Anterior cingulate cortex (tissue), 58 donors: ENCODE measurements around the gene DST.

ENCODE experiments used
- DNase-seq, 58 donors: peaks; one replicate each; lab custom pipeline; 2025; lab: John Stamatoyannopoulos, UW

The DST gene

GRCh38 chr6:56450882-56451739 is 191.6 kb downstream of the DST start:
- DNase-seq: peak in 23 of 58 donors; percentile 2 to 54 (median 12)

GRCh38 chr6:56450376-56450775 is 192.3 kb downstream of the DST start:
- no peak for DNase-seq

- DNase-seq: no peak
These were observed 194.6 kb downstream of the DST start for GRCh38 chr6:56448046-56448445.

GRCh38 chr6:56445818-56446217 is 196.9 kb downstream of the DST start:
- no peak for DNase-seq

- no peak for DNase-seq
These were observed 197.8 kb downstream of the DST start for GRCh38 chr6:56444855-56445254.

- DNase-seq: no peak
These were observed 202.1 kb downstream of the DST start for GRCh38 chr6:56440551-56440981.

DNA sequence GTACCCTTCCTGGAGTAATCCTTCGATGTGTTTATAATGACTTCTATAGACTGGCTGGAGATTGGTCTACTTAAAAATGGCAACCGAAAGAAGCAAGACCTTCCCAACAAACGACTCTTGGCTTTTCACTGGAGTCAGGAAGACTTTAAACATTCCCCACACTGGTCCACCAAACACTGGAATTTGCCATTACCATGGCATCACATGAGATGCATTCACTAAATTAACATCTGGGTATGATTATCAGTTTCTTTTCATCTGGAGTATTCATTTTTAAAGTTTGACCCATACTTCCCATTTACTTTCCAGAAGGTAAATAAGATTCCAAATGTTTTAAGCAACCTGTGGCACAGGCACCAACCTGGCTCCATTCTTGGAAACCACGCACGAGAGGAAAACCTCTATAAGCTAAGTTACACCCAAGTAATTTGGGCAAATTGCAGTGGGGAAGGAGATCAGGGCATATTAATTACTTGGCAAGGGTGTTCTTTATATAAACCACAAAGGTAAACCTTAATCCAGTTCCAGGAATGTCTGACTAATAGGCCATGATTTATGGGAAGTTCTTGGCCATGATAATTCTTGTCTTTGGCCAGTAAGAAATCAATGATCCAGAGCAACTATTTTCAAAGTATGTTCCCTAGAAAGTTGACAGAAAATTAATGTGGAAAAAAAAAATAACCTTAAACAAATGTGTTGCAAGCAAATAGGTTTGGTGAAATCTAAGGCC is 205.4 kb downstream of the DST start:
- DNase-seq: no peak

- no peak for DNase-seq
These were observed 206.9 kb downstream of the DST start for GRCh38 chr6:56435754-56436153.

- DNase-seq: no peak
These were observed 207.4 kb downstream of the DST start for GRCh38 chr6:56435326-56435725.

DNA sequence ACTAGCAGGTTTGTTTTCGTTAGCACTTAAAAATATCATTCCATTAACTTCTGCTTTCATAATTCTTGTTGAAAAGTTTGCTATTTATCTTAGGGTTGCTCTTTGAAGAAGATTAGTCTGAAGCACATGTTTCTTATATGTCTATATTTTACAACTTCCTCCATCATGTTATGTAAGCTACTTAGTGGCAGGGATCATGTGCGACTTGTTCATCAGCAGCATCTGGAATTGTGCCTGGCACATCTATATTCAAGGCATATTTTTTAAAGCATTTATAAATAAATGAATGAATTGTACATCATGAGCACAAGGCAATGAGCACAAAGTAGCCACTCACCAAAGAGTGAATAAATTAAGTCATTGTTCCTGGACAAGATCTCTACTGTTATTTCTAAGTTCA is 208.1 kb downstream of the DST start:
- no peak for DNase-seq

DNA sequence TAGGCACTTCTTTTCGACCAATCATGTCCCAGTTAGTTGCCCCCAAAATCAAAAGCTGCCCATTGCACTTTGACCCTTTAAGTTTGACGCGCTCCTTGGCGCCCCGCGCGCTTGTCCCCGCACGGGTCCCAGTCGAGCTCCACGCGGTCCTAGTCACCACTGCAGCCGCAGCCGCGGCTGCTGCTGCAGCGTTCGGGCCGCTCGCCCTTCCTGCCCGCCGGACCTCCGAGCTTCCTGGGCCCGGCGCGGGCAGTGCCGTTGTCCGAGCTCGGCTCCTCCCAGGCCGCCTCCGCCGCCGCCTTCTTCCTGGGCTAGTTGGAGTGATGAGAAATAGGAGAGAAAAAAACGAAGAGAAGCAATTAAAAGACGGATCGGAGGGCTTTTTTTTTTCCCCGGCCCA is 209.6 kb downstream of the DST start:
- DNase-seq: no peak

DNA sequence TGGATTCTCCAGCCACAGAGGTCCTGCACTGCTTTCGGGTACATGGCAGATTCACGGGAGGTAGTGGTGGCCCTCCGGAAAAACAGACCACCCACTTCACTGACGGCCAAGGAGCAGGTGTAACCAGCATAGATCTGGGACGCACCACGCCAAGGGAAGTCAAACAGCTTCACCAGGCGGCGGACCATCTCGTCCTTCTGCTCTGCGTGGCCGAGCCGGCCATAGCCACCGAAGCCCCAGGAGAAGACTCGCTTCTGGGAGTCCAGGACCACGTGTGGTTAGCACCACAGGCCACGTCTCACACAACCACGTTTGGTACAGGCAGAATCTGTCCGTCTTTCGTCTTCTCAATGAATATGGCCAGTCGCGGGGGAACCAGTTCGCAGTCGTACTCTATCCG is 210.5 kb downstream of the DST start:
- DNase-seq: no peak

- DNase-seq: no peak
These were observed 211.8 kb downstream of the DST start for GRCh38 chr6:56430629-56431600.

DNA sequence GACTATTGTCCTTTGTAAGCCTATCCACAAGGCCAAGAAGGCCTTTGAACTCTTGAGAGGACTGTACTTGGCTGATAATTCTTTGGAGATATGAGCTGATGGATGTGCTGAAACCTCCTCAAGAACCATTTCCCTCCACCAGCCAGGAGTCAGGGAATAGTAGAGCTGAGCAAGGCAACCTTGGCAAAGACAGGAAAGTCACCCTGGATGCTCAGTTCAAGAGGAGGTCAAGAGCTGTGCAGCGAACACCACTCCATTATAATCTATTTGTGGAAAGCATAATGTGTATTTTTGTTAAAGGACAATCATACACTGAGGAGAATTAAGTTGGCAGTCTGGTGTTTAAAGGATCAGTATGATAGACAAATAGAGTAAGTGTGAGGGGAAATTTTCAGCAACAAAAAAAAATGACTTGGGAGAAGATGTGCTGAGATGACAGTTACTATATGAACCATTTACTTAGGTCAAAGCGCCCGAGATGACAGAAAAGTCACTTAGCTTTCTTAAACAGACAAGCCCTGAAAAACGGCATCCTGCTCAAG is 218.1 kb downstream of the DST start:
- no peak for DNase-seq

GRCh38 chr6:56424064-56424463 is 218.6 kb downstream of the DST start:
- DNase-seq: no peak

GRCh38 chr6:56420296-56420695 is 222.4 kb downstream of the DST start:
- no peak for DNase-seq

- DNase-seq: no peak
These were observed 223.5 kb downstream of the DST start for GRCh38 chr6:56419191-56419590.

GRCh38 chr6:56417823-56418222 is 224.9 kb downstream of the DST start:
- DNase-seq: no peak

DNA sequence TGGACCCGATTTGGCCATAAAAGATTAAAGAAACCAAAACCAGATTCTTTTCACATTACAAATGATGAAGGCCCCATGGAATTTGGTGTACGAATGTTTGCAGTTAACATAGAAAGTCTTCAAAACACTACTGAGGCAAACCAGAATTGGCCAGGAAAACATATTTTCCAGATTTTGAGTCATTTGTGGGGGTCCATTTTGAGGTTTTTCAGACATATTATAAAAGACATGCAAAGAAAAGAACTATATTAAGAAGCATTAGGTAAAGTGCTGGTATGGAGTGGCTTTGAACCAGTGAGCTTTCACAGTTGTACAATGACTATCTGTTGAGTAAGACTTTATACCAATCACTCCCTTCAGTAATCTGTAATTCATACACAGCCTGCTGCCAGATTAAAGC is 226.4 kb downstream of the DST start:
- no peak for DNase-seq

DNA sequence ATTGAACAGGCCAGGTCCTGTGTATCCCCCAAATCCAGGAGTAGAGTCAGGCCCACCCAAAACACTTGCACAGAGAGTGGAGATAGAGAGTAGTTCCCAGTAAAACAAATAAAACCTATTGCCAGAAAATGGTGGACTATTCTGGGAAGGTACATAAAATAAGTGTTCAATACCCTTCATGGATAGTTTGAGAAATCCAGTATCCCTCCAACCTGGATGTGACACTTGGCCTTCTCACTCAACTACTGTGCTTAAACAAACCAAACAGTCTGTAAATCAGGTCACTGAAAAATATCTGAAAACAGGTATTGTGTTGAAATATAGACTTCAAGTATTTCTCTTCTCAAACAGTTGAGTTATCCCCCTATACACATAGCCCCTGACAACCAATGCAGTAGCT is 233.7 kb downstream of the DST start:
- no peak for DNase-seq
